OCI-LY1 (cell line): ENCODE results near the gene CACNA1I.

ENCODE experiments used
- EZH2 ChIP-seq: fragments of 200-600 bp; sonication (generic), shearing (Covaris generic); IDR thresholded peaks from 2 replicates; pipeline ENCODE4 v1.8.0; 2017; ENCODE audit warnings: borderline replicate concordance, mixed run types, mild to moderate bottlenecking, antibody characterized with exemption, low read length, moderate library complexity, mixed read lengths
- TF ChIP-seq, protein P1 (sequence below): fragments of 200-600 bp; sonication (generic), shearing (Covaris generic); IDR thresholded peaks from 2 replicates; pipeline ENCODE4 v1.5.1; 2017; ENCODE audit warnings: mild to moderate bottlenecking, antibody characterized with exemption, low read length, moderate library complexity, mixed read lengths

DNA sequence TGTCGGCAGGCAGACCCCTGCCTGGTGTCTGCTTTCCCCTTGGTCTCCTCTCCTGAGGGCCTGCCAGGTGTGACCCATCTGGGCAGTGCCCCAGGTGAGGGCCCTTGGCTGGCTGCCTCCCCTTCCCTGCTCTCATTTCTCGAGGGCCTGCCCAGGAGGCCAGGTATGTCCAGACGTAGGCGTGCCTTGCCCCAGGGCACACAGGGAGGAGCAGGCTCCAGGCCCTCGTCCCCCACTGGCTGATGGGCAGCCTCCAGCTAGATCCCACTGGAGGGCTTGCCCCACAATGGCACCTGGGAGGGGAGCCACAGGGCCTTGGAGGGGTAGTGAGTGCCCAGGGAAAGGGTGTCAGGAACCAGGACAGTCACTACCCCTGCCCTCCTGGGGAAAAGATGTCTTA is 95.9 kb downstream of the CACNA1I start:
- TF ChIP-seq, protein P1, sequence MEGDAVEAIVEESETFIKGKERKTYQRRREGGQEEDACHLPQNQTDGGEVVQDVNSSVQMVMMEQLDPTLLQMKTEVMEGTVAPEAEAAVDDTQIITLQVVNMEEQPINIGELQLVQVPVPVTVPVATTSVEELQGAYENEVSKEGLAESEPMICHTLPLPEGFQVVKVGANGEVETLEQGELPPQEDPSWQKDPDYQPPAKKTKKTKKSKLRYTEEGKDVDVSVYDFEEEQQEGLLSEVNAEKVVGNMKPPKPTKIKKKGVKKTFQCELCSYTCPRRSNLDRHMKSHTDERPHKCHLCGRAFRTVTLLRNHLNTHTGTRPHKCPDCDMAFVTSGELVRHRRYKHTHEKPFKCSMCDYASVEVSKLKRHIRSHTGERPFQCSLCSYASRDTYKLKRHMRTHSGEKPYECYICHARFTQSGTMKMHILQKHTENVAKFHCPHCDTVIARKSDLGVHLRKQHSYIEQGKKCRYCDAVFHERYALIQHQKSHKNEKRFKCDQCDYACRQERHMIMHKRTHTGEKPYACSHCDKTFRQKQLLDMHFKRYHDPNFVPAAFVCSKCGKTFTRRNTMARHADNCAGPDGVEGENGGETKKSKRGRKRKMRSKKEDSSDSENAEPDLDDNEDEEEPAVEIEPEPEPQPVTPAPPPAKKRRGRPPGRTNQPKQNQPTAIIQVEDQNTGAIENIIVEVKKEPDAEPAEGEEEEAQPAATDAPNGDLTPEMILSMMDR = no peak
- no peak for TF ChIP-seq EZH2
